Activated CD8-positive, alpha-beta memory T cell treated with anti-CD3 and anti-CD28 coated beads for 1 hour (primary cell): ENCODE results near the gene FRY.
"Not testable (repeated sequence)": the region's sequence is repeated elsewhere in the genome, so short reads cannot be mapped to it uniquely, and the experiment has no call there.

Experiments used
- DNase-seq, 2 donors: peaks; one replicate each; pipeline ENCODE4 v3.0.0-alpha.2; 2020; ENCODE audit warnings: low read depth in 1 of 2; ENCODE audit errors: extremely low read depth in 1 of 2

Gene FRY

GRCh38 chr13:32040052-32040642, 8.6 kb downstream of the FRY start:
- DNase-seq, result no peak

- DNase-seq, result no peak
Measured at GRCh38 chr13:32040689-32041088, 9.1 kb downstream of the FRY start.

- no peak for DNase-seq
Measured at GRCh38 chr13:32041429-32041828, 9.9 kb downstream of the FRY start.

GRCh38 chr13:32042551-32042950, 11.0 kb downstream of the FRY start:
- DNase-seq, result no peak

- no peak for DNase-seq
Measured at GRCh38 chr13:32044446-32044845, 12.9 kb downstream of the FRY start.

GRCh38 chr13:32045537-32045936, 14.0 kb downstream of the FRY start:
- no peak for DNase-seq

- no peak for DNase-seq
Measured at GRCh38 chr13:32045982-32046785, 14.6 kb downstream of the FRY start.

GRCh38 chr13:32047088-32047487, 15.5 kb downstream of the FRY start:
- DNase-seq, result no peak

GRCh38 chr13:32047793-32048192, 16.2 kb downstream of the FRY start:
- DNase-seq, result no peak

- no peak for DNase-seq
Measured at GRCh38 chr13:32048816-32049215, 17.2 kb downstream of the FRY start.

GRCh38 chr13:32051156-32051555, 19.6 kb downstream of the FRY start:
- DNase-seq, result no peak

- DNase-seq, result no peak
Measured at GRCh38 chr13:32056316-32056715, 24.7 kb downstream of the FRY start.

GRCh38 chr13:32057325-32057724, 25.8 kb downstream of the FRY start:
- DNase-seq, result not testable (repeated sequence)

- DNase-seq, result no peak
Measured at GRCh38 chr13:32059511-32059984, 28.0 kb downstream of the FRY start.

GRCh38 chr13:32060401-32060878, 28.9 kb downstream of the FRY start:
- no peak for DNase-seq

- DNase-seq, result no peak
Measured at GRCh38 chr13:32063619-32064233, 32.2 kb downstream of the FRY start.

- no peak for DNase-seq
Measured at GRCh38 chr13:32067149-32067961, 35.8 kb downstream of the FRY start.

GRCh38 chr13:32068255-32068654, 36.7 kb downstream of the FRY start:
- DNase-seq, result no peak

- no peak for DNase-seq
Measured at GRCh38 chr13:32073180-32073864, 41.7 kb downstream of the FRY start.

GRCh38 chr13:32075170-32075851, 43.7 kb downstream of the FRY start:
- DNase-seq, result no peak
